Effector CD4-positive, alpha-beta T cell (primary cell): ENCODE results near the gene NMNAT1.
"Not testable (repeated sequence)": the region's sequence is repeated elsewhere in the genome, so short reads cannot be mapped to it uniquely, and the experiment has no call there.

Experiments used
- DNase-seq: peaks from one replicate; pipeline ENCODE4 v3.0.0-alpha.2; 2020

NMNAT1 gene

DNA sequence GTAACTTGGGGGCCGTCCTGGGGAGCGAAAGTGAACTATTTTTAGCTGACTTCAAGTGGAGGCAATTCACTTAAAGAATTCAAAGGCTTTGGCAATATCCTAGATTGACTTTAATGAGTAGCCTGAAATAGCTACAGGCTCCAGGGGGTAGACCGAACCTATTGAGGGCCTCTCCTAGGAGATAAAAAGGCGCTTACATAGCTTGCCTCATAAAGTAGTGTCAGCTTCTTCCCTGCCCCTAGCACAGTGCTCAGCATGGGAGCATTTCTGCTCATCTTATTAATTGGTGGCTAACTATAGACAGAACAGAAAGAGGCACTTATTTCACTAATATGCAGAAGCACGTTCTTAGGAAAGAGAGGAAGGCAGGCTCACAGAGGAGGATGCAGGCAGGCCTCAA is 20.9 kb upstream of the NMNAT1 start:
- no peak for DNase-seq

DNA sequence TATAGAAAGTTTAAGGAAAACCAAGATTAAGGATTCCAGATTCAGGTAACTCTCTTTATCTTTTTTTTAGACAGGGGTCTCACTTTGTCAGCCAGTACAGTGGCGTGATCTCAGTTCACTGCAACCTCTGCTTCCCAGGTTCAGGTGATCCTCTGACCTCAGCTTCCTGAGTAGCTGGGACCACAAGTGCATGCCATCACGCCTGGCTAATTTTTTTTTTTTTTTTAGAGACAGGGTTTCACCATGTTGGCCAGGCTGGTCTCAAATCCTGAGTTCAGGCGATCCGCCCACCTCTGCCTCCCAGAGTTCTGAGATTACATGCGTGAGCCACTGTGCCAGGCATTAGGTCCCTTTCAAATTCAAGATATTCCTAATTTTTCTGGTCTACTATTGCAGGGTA is 16.0 kb upstream of the NMNAT1 start:
- DNase-seq, result no peak

DNA sequence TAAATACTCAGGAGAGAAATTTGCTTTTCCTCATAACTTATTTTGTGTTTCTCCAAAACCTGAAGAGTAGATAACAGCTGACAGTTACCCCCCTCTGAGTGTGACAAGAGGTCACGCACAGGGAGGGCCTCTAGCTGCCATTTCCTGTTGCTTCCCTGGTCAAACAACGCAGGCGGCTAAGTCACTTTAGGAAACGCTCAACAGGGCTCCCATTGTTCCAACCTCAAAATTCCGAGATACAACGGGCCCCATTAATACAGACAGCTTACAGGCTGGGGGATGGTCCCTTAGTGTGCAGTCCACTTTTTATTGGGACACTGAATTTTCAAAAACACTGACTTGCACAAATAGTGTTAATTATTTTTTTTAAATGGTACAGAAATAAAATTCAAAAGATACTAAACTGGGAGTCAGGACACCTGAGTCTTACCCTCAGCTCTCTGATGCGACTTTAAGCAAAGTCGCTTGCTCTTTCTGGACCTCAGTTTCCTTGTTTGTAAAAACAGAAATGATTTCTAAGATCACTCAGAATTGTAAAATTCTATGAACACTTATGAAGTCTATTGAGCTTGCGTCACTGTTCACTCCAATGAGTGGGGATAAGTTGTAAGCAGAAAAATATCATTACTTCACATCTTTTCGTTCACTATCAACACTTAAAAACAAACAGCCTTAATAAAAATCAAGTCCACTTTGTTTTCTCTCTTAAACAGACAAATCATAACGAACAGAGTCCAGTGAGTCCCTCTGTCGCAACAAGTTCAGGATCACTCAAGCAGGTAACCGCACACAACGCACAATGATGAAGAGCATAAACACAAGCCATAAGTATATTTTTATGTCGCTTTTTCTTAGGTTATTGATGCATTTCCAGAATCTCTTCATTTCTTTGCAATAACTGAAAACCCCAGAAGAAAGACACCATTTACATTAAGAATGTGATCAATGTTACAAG is 13.6 kb upstream of the NMNAT1 start:
- DNase-seq, result no peak

DNA sequence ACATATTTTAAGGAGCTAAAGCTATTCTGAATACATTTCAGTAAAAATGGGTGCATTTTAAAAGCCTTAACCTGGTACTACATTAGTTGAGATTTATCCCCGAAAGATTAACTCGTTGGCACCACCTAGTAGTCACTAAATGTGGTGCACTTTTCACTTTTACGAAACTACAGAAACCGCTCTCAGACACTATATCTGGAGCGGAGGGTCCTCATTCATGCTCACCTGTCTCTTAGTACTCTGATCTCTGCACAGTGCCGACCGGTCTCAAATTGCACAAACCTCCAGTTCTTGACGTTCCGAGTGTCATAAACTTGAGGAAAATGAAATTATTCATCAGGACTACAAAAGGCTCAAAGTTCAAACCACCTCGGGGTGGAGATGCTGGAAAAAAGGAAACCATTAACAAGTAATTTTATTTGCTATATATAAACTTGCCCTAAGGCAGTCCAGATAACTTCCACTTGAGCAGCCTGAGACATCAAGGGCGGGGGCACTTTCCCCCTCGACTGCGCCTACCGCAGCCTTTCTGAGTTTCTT is 806 bp upstream of the NMNAT1 start:
- no peak for DNase-seq

DNA sequence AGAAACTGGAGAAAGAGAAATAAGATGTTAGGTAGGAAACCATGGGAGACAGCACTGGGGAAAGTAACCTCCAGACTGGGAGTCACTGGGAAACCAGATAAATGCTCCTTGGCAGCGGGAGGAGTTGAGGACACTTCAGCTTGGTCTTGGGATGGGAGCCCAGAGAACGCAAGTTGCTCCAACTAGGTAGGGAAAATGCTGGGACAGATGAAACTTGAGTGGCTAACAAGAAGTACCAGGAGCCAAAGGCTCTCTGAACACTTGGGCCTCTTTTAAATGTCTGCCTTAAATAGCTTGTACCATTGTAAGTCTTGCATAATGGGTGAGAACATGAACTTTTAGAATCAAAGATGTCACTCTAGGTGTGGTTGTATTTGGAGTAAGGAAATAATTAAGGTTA is 3.0 kb downstream of the NMNAT1 start:
- DNase-seq, result no peak

DNA sequence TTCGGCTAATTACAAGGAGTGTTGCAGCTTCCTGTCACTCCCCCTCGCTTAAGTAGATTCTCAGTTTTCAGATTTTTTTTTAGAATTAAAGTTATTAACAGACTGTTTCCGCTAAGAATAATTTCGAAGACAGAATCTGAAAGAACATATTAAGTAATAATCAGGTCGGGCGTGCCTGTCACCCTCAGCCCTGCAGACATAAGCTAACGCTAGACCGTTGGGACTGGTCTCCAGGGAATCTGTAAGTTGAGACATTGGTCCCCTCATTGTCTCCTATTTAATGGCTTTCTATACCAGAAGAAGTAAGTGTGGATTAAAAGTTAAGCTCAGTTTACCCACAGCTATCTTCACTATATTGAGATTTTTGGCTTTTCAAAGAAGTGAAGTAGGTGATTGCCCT is 14.5 kb downstream of the NMNAT1 start:
- no peak for DNase-seq

DNA sequence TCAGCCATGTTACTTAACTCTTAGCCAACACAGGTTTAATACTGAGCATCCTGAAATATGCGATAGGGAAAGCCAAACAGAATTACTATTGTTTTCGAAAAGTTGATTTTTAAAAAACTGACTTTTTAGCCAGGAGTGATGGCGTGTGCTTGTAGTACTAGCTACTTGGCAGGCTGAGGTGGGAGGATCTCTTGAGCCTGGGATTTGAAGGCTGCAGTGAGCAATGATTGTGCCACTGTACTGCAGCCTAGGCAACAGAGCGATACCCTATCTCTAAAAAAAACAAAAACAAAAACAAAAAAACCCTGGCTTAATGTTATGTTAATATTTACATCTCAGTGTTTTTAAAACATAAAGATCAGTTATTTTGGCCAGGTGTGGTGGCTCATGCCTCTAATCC is 16.7 kb downstream of the NMNAT1 start:
- DNase-seq, result no peak

DNA sequence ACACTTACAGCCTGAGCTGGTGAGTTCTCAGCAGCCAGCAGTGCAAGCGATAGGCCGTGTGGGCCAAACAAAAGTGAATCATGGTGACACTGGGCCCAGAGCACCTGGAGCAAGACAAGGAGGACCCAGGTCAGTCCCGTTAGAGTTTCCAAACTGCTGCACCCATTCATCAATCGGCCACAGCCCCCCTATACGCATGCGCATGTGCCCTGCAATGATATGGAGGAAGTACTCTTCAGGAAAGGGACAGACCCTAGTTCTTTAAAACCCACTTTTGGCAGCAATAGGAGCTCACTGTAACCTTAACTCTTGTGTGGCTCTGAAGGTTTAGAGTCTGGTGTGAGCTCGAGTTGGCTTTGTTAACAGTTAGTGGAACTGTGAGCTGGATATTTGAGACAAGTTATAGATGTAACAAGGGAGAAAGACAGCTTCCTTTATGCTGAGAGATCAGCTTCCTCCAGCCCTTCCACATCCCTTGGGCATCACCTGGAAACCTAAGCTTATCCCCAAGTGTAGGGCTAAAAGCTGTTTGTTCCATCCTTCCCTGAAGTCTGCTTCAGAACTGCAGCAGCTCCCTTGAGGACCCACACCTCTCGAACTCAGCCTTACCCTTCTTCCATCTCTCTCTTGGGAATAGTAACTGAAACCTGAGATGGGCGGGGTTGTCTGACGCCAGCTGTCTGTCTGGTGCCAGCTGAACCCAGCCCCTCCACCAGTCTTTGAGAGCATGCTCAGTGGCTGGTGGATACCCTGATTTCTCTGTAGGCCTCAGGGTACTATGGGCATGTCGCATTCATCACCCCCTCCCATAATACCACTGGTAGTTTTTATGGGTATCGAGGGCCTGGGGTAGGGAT is 17.7 kb downstream of the NMNAT1 start:
- DNase-seq, result no peak

DNA sequence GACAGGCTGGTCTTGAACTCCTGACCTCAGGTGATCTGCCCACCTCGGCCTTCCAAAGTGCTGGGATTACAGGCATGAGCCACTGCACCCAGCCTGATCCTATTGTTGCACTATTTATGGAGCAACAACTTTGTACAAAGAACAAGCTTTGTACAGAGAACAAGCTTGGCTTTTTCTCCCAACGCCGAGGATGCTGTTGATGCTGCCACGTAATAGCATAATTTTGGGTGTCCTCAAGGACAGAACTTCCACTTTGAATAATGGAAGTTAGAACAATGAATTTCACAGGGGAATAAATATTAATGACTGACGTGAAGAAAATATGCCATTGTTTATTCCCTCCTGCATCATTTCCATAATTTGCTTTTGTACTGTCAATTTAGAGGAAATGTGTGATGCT is 41.0 kb downstream of the NMNAT1 start:
- no peak for DNase-seq

DNA sequence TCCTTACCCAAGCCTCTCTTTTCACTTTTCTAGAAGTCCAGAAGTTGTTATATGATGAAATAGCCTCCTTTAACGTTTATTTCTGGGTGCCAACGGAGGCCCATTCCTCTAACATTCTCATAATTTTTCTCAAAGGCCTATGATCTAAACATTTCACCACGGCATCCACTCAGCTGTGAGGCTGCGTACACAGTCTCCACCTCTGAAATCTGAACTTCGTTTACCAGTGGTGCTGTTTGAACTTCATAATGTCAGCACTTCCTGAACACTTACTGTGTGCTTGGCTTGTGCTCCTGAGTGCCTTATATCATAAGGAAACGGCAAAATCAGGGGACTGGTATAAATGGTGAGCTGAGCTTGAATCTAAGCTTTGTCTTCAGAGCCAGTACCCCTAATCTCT is 41.7 kb downstream of the NMNAT1 start:
- no peak for DNase-seq

DNA sequence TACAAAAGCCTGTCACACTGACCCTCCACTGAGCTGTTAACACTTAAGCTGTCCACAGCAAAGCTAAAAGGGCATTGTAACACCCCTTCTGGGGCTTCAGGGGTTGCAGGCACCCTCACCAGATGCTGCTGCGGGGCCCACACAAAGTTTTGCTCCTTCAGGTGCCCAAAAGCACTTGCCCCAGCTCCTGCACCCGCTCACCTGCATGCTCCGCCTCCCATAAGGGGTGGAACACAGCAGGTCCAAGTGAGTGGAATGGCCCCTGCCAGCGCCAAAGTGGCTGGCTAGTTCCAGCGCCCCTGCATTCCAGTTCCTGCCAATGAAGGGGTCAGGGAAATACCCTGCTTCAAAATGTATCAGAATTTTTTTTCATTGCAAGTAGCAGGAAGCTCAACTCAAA is 46.5 kb downstream of the NMNAT1 start:
- DNase-seq, result no peak

DNA sequence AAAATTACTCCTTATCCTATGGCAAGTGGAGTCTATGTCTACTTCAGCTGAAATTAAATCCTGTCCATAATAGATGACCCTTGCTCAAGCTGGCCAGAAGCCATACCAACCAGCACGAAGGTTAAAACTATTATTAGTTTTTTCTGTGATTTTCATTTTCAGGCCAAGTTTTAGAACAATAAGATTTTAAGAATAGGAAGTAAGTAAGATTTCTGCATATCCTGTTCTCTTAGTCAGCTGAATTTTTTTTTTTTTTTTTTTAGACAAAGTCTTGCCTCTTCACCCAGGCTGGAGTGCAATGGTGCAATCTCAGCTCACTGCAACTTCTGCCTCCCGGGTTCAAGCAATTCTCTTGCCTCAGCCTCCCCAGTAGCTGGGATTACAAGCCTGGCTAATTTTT is 47.7 kb downstream of the NMNAT1 start:
- no peak for DNase-seq

DNA sequence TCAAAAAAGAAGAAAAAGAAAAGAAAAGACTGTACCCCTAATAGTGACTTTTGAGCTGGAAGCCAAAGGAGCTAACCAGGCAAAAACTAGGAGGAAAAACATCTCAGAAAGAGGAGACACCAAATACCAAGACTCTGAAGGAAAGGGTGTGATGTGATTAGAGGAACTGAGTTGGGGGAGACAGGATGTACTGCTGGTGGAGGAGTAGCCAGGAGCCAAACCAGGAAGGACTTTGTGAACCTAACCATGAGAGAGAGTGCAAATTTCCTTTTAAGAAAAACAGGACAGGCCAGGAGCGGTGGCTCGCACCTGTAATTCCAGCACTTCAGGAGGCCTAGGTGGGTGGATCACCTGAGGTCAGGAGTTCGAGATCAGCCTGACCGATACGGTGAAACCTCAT is 49.6 kb downstream of the NMNAT1 start:
- DNase-seq, result no peak

DNA sequence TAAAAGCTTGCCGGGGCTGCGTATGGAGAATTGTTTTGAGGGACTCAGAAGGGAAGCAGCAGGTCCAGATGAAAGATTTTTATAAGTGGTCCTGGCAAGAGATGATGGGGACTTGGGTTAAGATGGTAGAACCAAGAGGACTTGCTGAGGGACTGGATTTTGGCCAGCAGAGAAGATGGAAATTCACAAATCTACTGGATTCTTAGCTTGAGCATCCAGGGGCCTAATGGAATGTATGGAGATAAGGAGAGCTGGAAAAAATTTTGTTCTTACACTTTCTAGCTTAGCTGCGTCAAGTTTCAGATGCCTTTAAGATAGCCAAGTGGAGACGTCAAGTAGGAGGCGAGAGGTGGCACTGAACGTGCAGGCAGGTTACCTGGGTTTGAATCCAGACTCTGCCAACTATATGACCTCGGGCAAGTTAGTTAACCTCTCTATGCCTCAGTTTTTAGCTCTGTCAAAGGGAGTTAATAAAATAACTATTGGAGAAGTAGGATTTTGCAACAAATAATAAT is 50.3 kb downstream of the NMNAT1 start:
- no peak for DNase-seq

DNA sequence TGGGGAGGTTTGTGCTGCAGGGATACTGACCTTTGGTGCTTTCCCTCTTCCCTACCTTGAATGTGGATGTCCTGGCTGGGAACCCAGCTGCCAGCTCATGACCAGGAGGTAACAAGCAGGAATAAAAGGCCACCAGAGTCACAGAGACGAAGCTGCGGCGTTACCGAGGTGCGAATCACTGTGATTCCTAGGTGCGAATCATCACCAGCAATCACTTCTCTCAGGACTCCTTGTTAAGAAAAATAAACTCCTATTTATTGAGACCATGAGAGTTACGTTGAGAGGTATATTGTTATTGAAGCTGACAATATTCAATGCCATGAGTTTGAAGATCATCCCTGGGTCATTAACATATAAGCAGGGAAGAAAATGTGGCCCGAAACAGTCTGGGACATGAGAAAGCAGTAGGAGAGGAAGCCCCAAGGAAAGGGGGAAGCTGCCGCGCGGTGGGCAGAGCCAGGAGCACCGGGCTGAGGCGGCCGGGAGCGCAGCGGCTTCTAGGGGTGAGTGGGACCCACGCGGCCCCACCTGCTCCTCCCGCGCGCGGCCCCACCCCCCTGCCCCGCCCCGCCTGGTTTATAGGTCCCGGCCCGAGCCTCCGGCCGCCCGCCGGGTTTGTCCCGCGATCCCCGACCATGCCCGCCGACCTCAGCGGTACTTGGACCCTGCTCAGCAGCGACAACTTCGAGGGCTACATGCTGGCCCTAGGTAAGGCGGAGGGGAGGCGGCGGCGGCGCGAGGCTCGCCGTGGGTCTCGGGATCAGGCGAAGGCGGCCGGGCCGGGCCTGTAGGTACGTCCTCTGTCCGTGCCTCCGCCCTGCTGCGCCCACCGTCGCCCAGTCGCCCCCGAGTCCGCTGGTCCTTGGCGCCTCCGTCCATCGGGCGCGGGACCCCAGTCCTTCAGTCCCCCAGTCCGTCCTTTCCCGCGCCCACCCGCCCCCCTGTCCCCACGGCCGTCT is 53.6 kb downstream of the NMNAT1 start, which contains the start of gene RBP7:
Gene RBP7, plus strand, starts transcription at position 605 of the 959 bp plus-strand sequence. Its CDS starts 31 bp downstream, at position 636.
- DNase-seq, result no peak

DNA sequence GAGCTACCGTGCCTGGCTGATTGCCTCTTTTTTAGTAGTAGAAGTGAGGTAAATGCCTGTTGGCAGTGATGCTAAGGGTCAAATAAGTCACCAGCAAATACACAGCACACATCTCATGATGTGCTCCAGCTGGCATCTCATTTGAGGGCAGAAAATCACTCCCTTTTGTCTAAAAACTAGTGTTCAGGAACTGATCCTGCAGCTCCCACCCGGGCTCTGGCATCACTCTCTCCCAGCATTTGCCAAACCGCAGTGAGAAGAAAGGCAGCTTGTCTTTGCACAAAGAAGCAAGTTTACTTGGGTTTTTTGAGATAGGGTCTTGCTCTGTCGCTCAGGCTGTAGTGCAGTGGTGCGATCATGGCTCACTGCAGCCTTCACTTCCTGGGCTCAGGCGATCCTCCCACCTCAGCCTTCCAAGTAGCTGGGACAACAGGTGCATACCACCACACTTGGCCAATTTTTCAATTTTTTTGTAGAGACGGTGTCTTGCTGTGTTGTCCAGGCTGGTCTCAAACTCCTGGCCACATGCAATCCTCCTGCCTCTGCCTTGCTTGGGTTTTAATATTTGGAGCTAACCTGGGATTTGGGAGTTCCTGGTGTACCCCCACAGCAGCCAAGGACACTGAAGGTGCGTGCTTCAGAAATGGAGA is 57.9 kb downstream of the NMNAT1 start:
- DNase-seq, result no peak

DNA sequence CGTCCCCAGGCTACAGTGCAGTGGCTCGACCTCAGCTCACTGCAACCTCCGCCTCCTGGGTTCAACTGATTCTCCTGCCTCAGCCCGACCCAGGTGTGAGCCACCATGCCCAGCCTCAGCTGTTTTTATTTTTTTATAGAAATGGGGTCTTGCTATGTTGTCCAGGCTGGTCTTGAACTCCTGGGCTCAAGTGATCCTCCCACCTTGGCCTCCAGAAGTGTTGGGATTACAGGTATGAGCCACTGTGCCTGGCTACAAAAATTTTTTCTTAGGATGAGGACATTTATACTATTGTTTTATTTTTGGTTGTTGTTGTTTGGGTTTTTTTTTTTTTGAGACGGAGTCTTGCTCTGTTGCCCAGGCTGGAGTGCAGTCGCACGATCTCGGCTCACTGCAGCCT is 62.0 kb downstream of the NMNAT1 start:
- DNase-seq, result not testable (repeated sequence)

DNA sequence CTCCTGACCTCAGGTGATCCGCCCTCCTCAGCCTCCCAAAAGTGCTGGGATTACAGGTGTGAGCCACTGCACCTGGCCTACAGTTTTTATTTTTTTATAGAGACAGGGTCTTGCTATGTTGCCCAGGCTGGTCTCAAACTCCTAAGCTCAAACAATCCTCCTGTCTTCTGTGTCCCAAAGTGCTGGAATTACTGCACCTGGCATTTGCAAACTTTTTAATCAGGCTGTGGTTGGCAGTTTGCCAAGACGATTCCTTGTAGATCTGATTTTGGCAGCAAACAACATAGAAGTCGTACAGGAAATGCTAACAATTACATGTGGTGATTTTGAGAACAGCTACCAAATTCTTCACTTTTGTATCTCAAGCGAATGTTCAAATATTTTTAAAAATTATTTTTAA is 63.9 kb downstream of the NMNAT1 start:
- DNase-seq, result no peak

DNA sequence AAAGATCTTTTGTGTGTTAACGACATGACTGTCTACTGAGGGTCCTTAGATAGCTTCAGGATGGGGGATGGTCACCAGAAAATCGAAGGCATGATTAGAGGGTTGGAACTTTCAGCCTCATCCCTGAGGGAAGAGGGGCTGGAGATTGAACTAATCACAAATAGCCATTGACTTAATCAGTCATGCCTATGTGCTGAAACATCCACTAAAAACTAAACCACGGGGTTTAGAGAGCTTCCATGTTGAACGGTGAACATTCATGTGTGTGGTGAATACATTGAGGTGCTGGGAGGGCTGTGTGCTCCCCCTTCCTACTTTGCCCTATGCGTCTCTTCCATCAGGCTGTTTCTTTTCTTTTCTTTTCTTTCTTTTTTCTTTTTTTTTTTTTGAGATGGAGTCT is 70.7 kb downstream of the NMNAT1 start:
- DNase-seq, result no peak

DNA sequence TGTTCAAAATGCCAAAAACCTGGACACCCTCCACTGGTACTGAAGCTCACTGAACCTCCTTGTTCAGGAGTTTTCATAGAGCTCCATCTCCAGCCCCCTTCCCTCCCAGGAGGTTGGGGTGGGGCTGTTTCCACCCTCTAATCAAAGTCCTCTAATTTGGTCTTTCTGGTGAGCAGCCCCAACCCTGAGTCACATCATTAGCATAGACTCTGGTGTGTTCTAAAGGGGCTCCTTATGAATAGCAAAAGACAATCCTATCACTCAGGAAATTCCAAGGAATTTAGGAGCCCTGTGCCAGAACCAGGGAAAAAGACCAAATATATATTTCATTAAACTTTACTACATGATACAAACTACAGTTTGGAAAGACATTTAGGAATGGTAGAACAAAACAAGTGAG is 76.3 kb downstream of the NMNAT1 start:
- no peak for DNase-seq

DNA sequence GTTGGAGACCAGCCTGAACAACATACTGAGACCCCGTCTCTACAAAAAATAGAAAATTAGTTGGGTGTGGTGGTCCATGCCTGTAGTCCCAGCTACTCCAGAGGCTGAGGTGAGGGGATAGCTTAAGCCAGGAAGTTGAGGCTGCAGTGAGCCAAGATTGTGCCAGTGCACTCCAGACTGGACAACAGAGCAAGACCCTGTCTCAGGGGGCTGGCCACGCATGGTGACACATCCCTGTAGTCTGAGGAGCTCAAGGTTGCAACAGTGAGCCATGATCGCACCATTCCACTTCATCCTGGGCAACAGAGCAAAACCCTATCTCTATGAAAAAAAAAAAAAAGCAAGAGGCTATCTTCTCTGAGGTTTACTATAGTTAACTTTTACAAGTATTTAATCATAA is 76.8 kb downstream of the NMNAT1 start:
- no peak for DNase-seq

DNA sequence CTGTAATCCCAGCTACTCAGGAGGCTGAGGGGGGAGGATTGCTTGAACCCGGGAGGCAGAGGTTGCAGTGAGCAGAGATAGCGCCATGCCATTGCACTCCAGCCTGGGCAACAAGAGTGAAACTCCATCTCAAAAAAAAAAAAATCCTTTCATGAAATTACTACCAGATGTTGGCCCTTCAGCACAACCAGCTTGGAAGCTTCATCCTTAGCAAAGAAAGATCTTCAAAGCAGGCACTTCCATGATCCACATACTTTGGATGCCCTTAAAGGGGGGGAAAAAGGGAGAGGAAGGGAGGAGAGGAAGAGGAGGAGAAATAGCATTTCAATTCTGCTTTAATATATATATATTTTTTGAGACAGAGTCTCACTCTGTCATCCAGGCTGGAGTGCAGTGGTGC is 77.4 kb downstream of the NMNAT1 start:
- not testable (repeated sequence) for DNase-seq
